SK-N-SH treated with all-trans-retinoic acid at 6 μM for 48 hours (cell line): ENCODE measurements around the gene ADGB.

Source experiments
- ATAC-seq: fragments of 200-7000 bp; cut with Tn5 transposase; 3 replicates; pipeline ENCODE4 v1.9.1; 2020; ENCODE audit warnings: mild to moderate bottlenecking, moderate library complexity
- ARNTL ChIP-seq: fragments of 450-650 bp; formaldehyde crosslinking; IDR thresholded peaks from 2 replicates; pipeline ENCODE4 v1.5.0; 2020; ENCODE audit warnings: low read depth, mild to moderate bottlenecking, moderate library complexity, borderline replicate concordance
- BACH2 ChIP-seq: fragments of 250-450 bp; sonication (Bioruptor Pico); IDR thresholded peaks from 2 replicates; pipeline ENCODE4 v1.9.0; 2021; ENCODE audit warnings: mild to moderate bottlenecking, borderline replicate concordance
- CREB5 ChIP-seq: fragments of 250-450 bp; sonication (Bioruptor Pico); IDR thresholded peaks from 2 replicates; pipeline ENCODE4 v1.5.1; 2020; ENCODE audit warnings: low read depth, mild to moderate bottlenecking, moderate library complexity
- CSDC2 ChIP-seq: fragments of 250-450 bp; sonication (Bioruptor Pico); IDR thresholded peaks from 2 replicates; pipeline ENCODE4 v1.5.0; 2020; ENCODE audit warnings: mild to moderate bottlenecking, moderate library complexity
- CSRNP3 ChIP-seq: fragments of 250-450 bp; sonication (Bioruptor Pico); IDR thresholded peaks from 2 replicates; pipeline ENCODE4 v1.5.1; 2021; ENCODE audit warnings: mild to moderate bottlenecking, moderate library complexity
- ESRRG ChIP-seq: fragments of 250-450 bp; sonication (Bioruptor Pico); IDR thresholded peaks from 2 replicates; pipeline ENCODE4 v1.6.1; 2021; ENCODE audit warnings: mild to moderate bottlenecking
- GLIS3 ChIP-seq: fragments of 250-450 bp; sonication (Bioruptor Pico); IDR thresholded peaks from 2 replicates; pipeline ENCODE4 v1.5.0; 2020; ENCODE audit warnings: mild to moderate bottlenecking, moderate library complexity
- ISL1 ChIP-seq: fragments of 250-450 bp; sonication (Bioruptor Pico); IDR thresholded peaks from 2 replicates; pipeline ENCODE4 v2.1.2; 2022; ENCODE audit warnings: mild to moderate bottlenecking, moderate library complexity
- OSR1 ChIP-seq: fragments of 250-450 bp; sonication (Bioruptor Pico); IDR thresholded peaks from 2 replicates; pipeline ENCODE4 v1.8.0; 2022; ENCODE audit warnings: moderate library complexity, mild to moderate bottlenecking, inconsistent platforms
- PATZ1 ChIP-seq: fragments of 250-450 bp; sonication (Bioruptor Pico); IDR thresholded peaks from 2 replicates; pipeline ENCODE4 v1.8.0; 2020; ENCODE audit warnings: mild to moderate bottlenecking, moderate library complexity, borderline replicate concordance
- POU6F1 ChIP-seq: fragments of 250-450 bp; sonication (Bioruptor Pico); IDR thresholded peaks from 2 replicates; pipeline ENCODE4 v1.8.0; 2021; ENCODE audit warnings: low read depth, mild to moderate bottlenecking, moderate library complexity, borderline replicate concordance
- PPARA ChIP-seq: fragments of 250-450 bp; sonication (Bioruptor Pico); IDR thresholded peaks from 2 replicates; pipeline ENCODE4 v1.5.0; 2020; ENCODE audit warnings: mild to moderate bottlenecking, borderline replicate concordance
- SNAI2 ChIP-seq: fragments of 250-450 bp; sonication (Bioruptor Pico); IDR thresholded peaks from 2 replicates; pipeline ENCODE4 v1.5.0; 2020; ENCODE audit warnings: mild to moderate bottlenecking, moderate library complexity
- TCF4 ChIP-seq: fragments of 250-450 bp; sonication (Bioruptor Pico); IDR thresholded peaks from 2 replicates; pipeline ENCODE4 v1.8.0; 2021; ENCODE audit warnings: mild to moderate bottlenecking, moderate library complexity, borderline replicate concordance
- TSHZ2 ChIP-seq: fragments of 250-450 bp; sonication (Bioruptor Pico); IDR thresholded peaks from 2 replicates; pipeline ENCODE4 v1.5.0; 2020; ENCODE audit warnings: mild to moderate bottlenecking, moderate library complexity
- ZC3H10 ChIP-seq: fragments of 250-450 bp; sonication (Bioruptor Pico); IDR thresholded peaks from 2 replicates; pipeline ENCODE4 v1.5.1; 2021; ENCODE audit warnings: mild to moderate bottlenecking, moderate library complexity
- ZFP3 ChIP-seq: fragments of 250-450 bp; sonication (Bioruptor Pico); IDR thresholded peaks from 2 replicates; pipeline ENCODE4 v1.5.0; 2020; ENCODE audit warnings: mild to moderate bottlenecking, moderate library complexity
- ZFP30 ChIP-seq: fragments of 450-650 bp; formaldehyde crosslinking; IDR thresholded peaks from 2 replicates; pipeline ENCODE4 v1.5.0; 2022; ENCODE audit warnings: mild to moderate bottlenecking, moderate library complexity
- ZNF565 ChIP-seq: fragments of 450-650 bp; formaldehyde crosslinking; conservative IDR thresholded peaks from 2 replicates; pipeline ENCODE4 v1.5.0; 2020; ENCODE audit warnings: low read depth, mild to moderate bottlenecking, moderate library complexity
- ZNF8 ChIP-seq: fragments of 450-650 bp; formaldehyde crosslinking; IDR thresholded peaks from 2 replicates; pipeline ENCODE4 v1.5.0; 2020; ENCODE audit warnings: mild to moderate bottlenecking, moderate library complexity

The ADGB gene

GRCh38 chr6:146719387-146719786 lies 120.6 kb downstream of the ADGB start:
- TF ChIP-seq PATZ1 (CRISPR knock-in tag) = no peak
- TF ChIP-seq, all 23 proteins: peak for 0
- no peak for ATAC-seq

- no peak for ATAC-seq
- no peak for TF ChIP-seq ZFP3
- TF ChIP-seq ZFP30 (CRISPR knock-in tag) = no peak
- TF ChIP-seq SNAI2 (CRISPR knock-in tag) = no peak
- no peak for TF ChIP-seq PPARA (CRISPR knock-in tag)
- TF ChIP-seq POU6F1 (CRISPR knock-in tag) = no peak
- TF ChIP-seq TSHZ2 = no peak
Measured at GRCh38 chr6:146739696-146740095, 140.9 kb downstream of the ADGB start.

GRCh38 chr6:146741609-146742008 lies 142.8 kb downstream of the ADGB start:
- TF ChIP-seq TCF4 (CRISPR knock-in tag) = no peak
- no peak for TF ChIP-seq ESRRG (CRISPR knock-in tag)
- no peak for TF ChIP-seq ISL1
- no peak for TF ChIP-seq CSRNP3 (CRISPR knock-in tag)
- TF ChIP-seq ZC3H10 (CRISPR knock-in tag) = no peak
- TF ChIP-seq ARNTL (CRISPR knock-in tag) = no peak
- TF ChIP-seq GLIS3 (CRISPR knock-in tag) = no peak
- TF ChIP-seq ZFP3 = no peak
- TF ChIP-seq ZNF565 (CRISPR knock-in tag) = no peak
- no peak for TF ChIP-seq PATZ1 (CRISPR knock-in tag)
- TF ChIP-seq OSR1 (CRISPR knock-in tag) = no peak
- no peak for TF ChIP-seq SNAI2 (CRISPR knock-in tag)
- no peak for TF ChIP-seq ZNF8
- no peak for TF ChIP-seq CSDC2
- TF ChIP-seq PPARA (CRISPR knock-in tag) = no peak
- no peak for TF ChIP-seq POU6F1 (CRISPR knock-in tag)
- no peak for TF ChIP-seq BACH2 (CRISPR knock-in tag)
- no peak for TF ChIP-seq CREB5
- TF ChIP-seq ZFP30 (CRISPR knock-in tag) = no peak
- TF ChIP-seq TSHZ2 = no peak
- ATAC-seq = no peak
